Karpas-422 (cell line): ENCODE results near the gene MAX. TPM values are rescaled to one million over a fixed set of nuclear protein-coding genes. Genes with fewer than 3 reads are reported as not detected.
"Not testable (repeated sequence)": the region's sequence is repeated elsewhere in the genome, so short reads cannot be mapped to it uniquely, and the experiment has no call there.

Experiments used
- DNase-seq: peaks from one replicate; pipeline ENCODE4 v3.0.0-alpha.2; 2015
- H2AFZ ChIP-seq: fragments of 200-600 bp; sonication (generic); 2 replicates; pipeline ENCODE4 v1.6.1; 2014; ENCODE audit warnings: antibody characterized with exemption, low read length, mixed read lengths
- H3K27ac ChIP-seq: fragments of 200-600 bp; sonication (generic); 2 replicates; pipeline ENCODE4 v1.5.1; 2014; ENCODE audit warnings: mild to moderate bottlenecking, low read length, moderate library complexity
- H3K27me3 ChIP-seq: fragments of 200-600 bp; sonication (generic); 2 replicates; pipeline ENCODE4 v1.6.1; 2014; ENCODE audit warnings: low read length, mixed read lengths
- H3K36me3 ChIP-seq: fragments of 200-600 bp; sonication (generic); 2 replicates; pipeline ENCODE4 v1.6.1; 2014; ENCODE audit warnings: low read length, mixed read lengths; ENCODE audit not compliant: insufficient read depth
- H3K4me1 ChIP-seq: fragments of 200-600 bp; sonication (generic); 2 replicates; pipeline ENCODE4 v1.6.1; 2014; ENCODE audit warnings: mild to moderate bottlenecking, low read length, mixed read lengths
- H3K4me2 ChIP-seq: fragments of 200-600 bp; sonication (generic); 2 replicates; pipeline ENCODE4 v1.6.1; 2014; ENCODE audit warnings: low read length, low read depth, mild to moderate bottlenecking; ENCODE audit not compliant: poor library complexity, severe bottlenecking
- H3K4me3 ChIP-seq: fragments of 200-600 bp; sonication (generic); 2 replicates; pipeline ENCODE4 v1.5.1; 2014; ENCODE audit warnings: mild to moderate bottlenecking, antibody characterized with exemption, low read length, mixed read lengths
- H3K79me2 ChIP-seq: fragments of 200-600 bp; sonication (generic); 2 replicates; pipeline ENCODE4 v1.6.1; 2014; ENCODE audit warnings: mild to moderate bottlenecking, low read length, mixed read lengths
- H3K9ac ChIP-seq: fragments of 200-600 bp; sonication (generic); 2 replicates; pipeline ENCODE4 v1.6.0; 2014; ENCODE audit warnings: low read length
- H3K9me2 ChIP-seq: fragments of 200-600 bp; sonication (generic), shearing (Covaris generic); replicated peaks from 2 replicates; pipeline ENCODE4 v1.6.0; 2014; ENCODE audit warnings: mild to moderate bottlenecking, low read length, moderate library complexity; ENCODE audit not compliant: insufficient read depth
- H3K9me3 ChIP-seq: fragments of 300-700, 200-600 bp; sonication (generic); 2 replicates; pipeline ENCODE4 v1.6.1; 2014; ENCODE audit warnings: low read length, mixed read lengths
- H4K20me1 ChIP-seq: fragments of 200-600 bp; sonication (generic); 2 replicates; pipeline ENCODE4 v1.6.1; 2014; ENCODE audit warnings: mild to moderate bottlenecking, antibody characterized with exemption, low read length, low read depth; ENCODE audit not compliant: insufficient read depth
- total RNA-seq: library from RNA; depleted of rRNA; stranded (reverse); fragments of >200 nt; shearing (Covaris generic); gene quantifications from 2 replicates; pipeline ENCODE4 v1.2.3, GENCODE V29; 2014; ENCODE audit warnings: low replicate concordance

MAX gene
- total RNA-seq, 1 experiment from 2014 or later, result 124 TPM

DNA sequence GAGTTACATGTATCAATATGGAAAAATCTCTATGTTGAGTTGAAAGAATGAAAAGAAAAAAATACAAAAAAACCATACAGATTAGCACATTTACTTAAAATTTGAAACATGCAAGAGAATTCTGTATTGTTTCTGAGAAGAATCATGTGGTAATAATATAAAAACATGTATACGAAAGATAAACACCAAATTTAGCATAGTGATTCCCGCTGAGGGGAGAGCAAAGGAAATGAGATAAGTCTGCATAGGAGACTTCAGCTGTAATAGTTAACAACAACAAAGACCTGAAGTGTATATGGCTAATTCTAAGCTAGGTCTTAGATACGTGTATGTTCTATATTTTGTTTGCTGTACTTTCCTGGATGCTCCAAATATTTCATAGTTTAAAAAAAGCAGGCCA is 69.1 kb downstream of the MAX start:
- Histone ChIP-seq H3K4me3 (no peak overlapping the region), H3K9me2 (no peaks in the 10 kb centered on the region), H3K79me2 (no peaks in the 10 kb centered on the region), H4K20me1 (no peaks in the 10 kb centered on the region), H3K4me1 (no peaks in the 10 kb centered on the region), H3K27ac (no peak overlapping the region), H3K27me3 (no peaks in the 10 kb centered on the region), H3K9me3 (no peaks in the 10 kb centered on the region), H2AFZ (no peak overlapping the region), H3K36me3 (peaks cover 14% of the 10 kb centered on the region), H3K4me2 (no peak overlapping the region), H3K9ac (no peak overlapping the region)
- DNase-seq, result no peak

DNA sequence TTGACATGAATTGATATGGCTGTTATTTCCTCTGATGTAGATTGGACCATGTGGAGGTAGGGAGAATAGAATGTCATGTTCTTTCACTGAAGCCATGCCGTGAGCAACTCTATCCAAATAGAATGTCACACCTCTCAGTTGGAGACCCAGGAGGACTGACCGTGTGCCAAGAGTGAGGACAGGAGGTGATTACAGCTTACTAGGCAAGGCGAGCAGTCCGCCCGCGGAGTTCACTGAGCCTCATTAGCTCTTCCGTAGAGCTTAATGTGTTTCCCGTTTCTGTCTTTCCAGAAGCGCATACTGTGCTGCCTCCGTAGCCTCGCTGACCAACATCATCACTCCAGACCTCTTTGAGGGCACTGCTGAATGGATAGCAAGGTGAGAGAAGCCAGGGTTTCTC is 70.0 kb downstream of the MAX start:
- Histone ChIP-seq H3K9me3 (no peaks in the 10 kb centered on the region), H3K9ac (no peak overlapping the region), H4K20me1 (no peaks in the 10 kb centered on the region), H3K27ac (no peak overlapping the region), H3K4me2 (no peak overlapping the region), H3K79me2 (no peaks in the 10 kb centered on the region), H3K9me2 (no peaks in the 10 kb centered on the region), H3K27me3 (no peaks in the 10 kb centered on the region), H3K36me3 (peaks cover 23% of the 10 kb centered on the region), H3K4me3 (no peak overlapping the region), H2AFZ (no peak overlapping the region), H3K4me1 (no peaks in the 10 kb centered on the region)
- DNase-seq, result no peak

DNA sequence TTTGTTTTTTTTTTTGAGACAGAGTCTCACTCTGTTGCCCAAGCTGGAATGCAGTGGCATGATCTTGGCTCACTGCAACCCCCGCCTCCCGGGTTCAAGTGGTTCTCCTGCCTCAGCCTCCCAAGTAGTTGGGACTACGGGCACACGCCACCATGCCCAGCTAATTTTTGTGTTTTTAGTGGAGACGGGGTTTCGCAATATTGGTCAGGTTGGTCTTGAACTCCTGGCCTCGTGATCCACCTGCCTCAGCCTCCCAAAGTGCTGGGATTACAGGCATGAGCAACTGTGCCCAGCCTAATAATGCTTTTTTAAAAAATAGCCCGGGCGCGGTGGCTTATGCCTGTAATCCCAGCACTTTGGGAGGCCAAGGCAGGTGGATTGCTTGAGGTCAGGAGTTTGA is 71.0 kb downstream of the MAX start:
- not testable (repeated sequence) for H3K27me3 ChIP-seq, DNase-seq, H3K4me1 ChIP-seq, H3K9me3 ChIP-seq, H3K79me2 ChIP-seq, H2AFZ ChIP-seq, H4K20me1 ChIP-seq, H3K27ac ChIP-seq, H3K4me3 ChIP-seq, H3K9me2 ChIP-seq, H3K9ac ChIP-seq, H3K4me2 ChIP-seq
- H3K36me3 ChIP-seq, result peaks cover 26% of the 10 kb centered on the region

- no peaks in the 10 kb centered on the region for H4K20me1 ChIP-seq
- no peak overlapping the region for H3K4me2 ChIP-seq
- no peaks in the 10 kb centered on the region for H3K4me1 ChIP-seq
- no peak for DNase-seq
- no peaks in the 10 kb centered on the region for H3K27me3 ChIP-seq
- no peaks in the 10 kb centered on the region for H3K9me2 ChIP-seq
- H3K9me3 ChIP-seq, result no peaks in the 10 kb centered on the region
- H3K4me3 ChIP-seq, result no peak overlapping the region
- H3K27ac ChIP-seq, result no peak overlapping the region
- peaks cover 19% of the 10 kb centered on the region for H3K36me3 ChIP-seq
- H3K9ac ChIP-seq, result no peak overlapping the region
- no peak overlapping the region for H2AFZ ChIP-seq
- H3K79me2 ChIP-seq, result 0 out of 2 replicates have a peak, but pooled peaks cover 2% of the 10 kb centered on the region
Measured at GRCh38 chr14:65028937-65029336, 73.4 kb downstream of the MAX start.

- Histone ChIP-seq H3K36me3 (peaks cover 13% of the 10 kb centered on the region; the same call in 1 of the 2 replicates), H3K27ac (no peak overlapping the region), H2AFZ (no peak overlapping the region), H3K79me2 (peaks cover 2% of the 10 kb centered on the region; the same call in 1 of the 2 replicates), H3K4me3 (no peak overlapping the region), H3K4me1 (no peaks in the 10 kb centered on the region), H3K4me2 (no peak overlapping the region), H4K20me1 (no peaks in the 10 kb centered on the region), H3K9ac (no peak overlapping the region), H3K9me3 (no peaks in the 10 kb centered on the region), H3K27me3 (no peaks in the 10 kb centered on the region), H3K9me2 (no peaks in the 10 kb centered on the region)
- DNase-seq, result no peak
Measured at GRCh38 chr14:65027127-65027799, 75.1 kb downstream of the MAX start.

DNA sequence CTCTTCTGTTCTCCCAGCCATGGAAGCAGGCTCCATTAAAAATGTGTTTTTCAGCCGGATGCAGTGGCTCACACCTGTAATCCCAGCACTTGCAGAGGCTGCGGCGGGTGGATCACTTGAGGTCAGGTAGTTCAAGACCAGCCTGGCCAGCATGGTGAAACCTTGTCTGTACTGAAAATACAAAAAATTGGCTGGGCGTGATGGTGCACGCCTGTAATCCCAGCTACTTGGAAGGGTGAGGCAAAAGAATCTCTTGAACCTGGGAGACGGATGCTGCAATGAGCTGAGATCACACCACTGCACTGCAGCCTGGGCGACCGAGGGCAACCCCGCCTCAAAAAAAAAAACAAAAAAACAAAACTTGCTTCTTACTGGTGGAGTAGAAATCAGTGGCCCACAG is 75.8 kb downstream of the MAX start:
- Histone ChIP-seq H3K4me1 (no peaks in the 10 kb centered on the region), H3K79me2 (peaks cover 2% of the 10 kb centered on the region; the same call in 1 of the 2 replicates), H3K9me2 (no peaks in the 10 kb centered on the region), H2AFZ (no peak overlapping the region), H3K4me3 (no peak overlapping the region), H3K4me2 (no peak overlapping the region), H4K20me1 (no peaks in the 10 kb centered on the region), H3K9ac (no peak overlapping the region), H3K27me3 (no peaks in the 10 kb centered on the region), H3K36me3 (peaks cover 13% of the 10 kb centered on the region; the same call in 1 of the 2 replicates), H3K9me3 (no peaks in the 10 kb centered on the region), H3K27ac (no peak overlapping the region)
- no peak for DNase-seq

DNA sequence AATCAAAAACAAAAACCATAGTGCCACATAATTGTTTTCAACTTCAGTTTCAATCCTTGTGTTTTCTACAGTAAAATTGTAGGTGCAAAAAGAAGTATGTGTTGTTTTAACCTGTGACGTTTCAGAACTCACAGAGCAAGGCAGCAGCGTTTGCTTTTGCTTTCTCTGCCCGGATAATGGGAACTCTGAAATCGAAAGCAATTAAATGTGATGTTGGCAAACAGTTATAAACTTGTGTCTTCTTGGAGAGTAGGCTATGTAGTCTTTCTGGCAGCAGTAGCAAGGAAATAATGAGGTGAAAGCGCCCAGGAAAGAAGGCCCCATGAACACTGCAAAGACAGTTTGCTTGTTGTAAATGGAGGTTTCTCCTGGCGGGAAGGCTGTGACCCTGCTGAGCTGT is 76.5 kb downstream of the MAX start:
- Histone ChIP-seq H3K36me3 (peaks cover 13% of the 10 kb centered on the region; the same call in 1 of the 2 replicates), H3K27ac (no peak overlapping the region), H3K9me3 (no peaks in the 10 kb centered on the region), H3K4me2 (no peak overlapping the region), H3K4me3 (no peak overlapping the region), H3K79me2 (peaks cover 2% of the 10 kb centered on the region; the same call in 1 of the 2 replicates), H3K9ac (no peak overlapping the region), H3K9me2 (no peaks in the 10 kb centered on the region), H2AFZ (no peak overlapping the region), H4K20me1 (no peaks in the 10 kb centered on the region), H3K27me3 (no peaks in the 10 kb centered on the region), H3K4me1 (no peaks in the 10 kb centered on the region)
- no peak for DNase-seq
